ENCODE data around the gene ARL6IP4. TPM values are rescaled to one million over a fixed set of nuclear protein-coding genes. Genes with fewer than 3 reads are reported as not detected.

Gene ARL6IP4
- total and polyA plus RNA-seq, 2 donors (not counting 1 experiment from before 2014, with no cell fraction given), result 145 to 149 TPM

- no peaks in the 10 kb centered on the region for H4K20me1 ChIP-seq (ENCODE audit: control insufficient read depth, extremely low read depth, insufficient read depth, low read length)
- TF ChIP-seq CTCF (conservative IDR thresholded peaks at IDR 0.05 in 1 of 2, IDR thresholded peaks at IDR 0.05 in 1 of 2; ENCODE audit: low read depth in 1 of 2, low read length in 2 of 2) (no peak), EZH2 (IDR thresholded peaks at IDR 0.05; ENCODE audit: low read length, missing control alignments) (no peak)
- H2AFZ ChIP-seq (ENCODE audit: low read length), result no peak overlapping the region
- no peak overlapping the region for H3K4me3 ChIP-seq (replicated peaks in 1 of 4; ENCODE audit: control extremely low read depth in 1 of 4, insufficient read depth in 1 of 4, low read depth in 3 of 4, low read length in 4 of 4)
- no peak overlapping the region for H3K4me2 ChIP-seq (ENCODE audit: extremely low read depth, insufficient read depth, low read length)
- DNase-seq (ENCODE audit: low read depth in 2 of 2), result no peak
- H3K4me1 ChIP-seq (ENCODE audit: control insufficient read depth, extremely low read depth, insufficient read depth, low read length), result no peaks in the 10 kb centered on the region
- H3K36me3 ChIP-seq (ENCODE audit: control insufficient read depth, insufficient read depth, low read length), result peaks cover 8% of the 10 kb centered on the region
- H3K27ac ChIP-seq (ENCODE audit: insufficient read depth, low read length), result no peak overlapping the region
- no peak overlapping the region for H3K9ac ChIP-seq (ENCODE audit: insufficient read depth, low read length)
- no peaks in the 10 kb centered on the region for H3K79me2 ChIP-seq (ENCODE audit: control insufficient read depth, insufficient read depth, low read length)
- no peaks in the 10 kb centered on the region for H3K27me3 ChIP-seq (ENCODE audit: control insufficient read depth, insufficient read depth, low read length)
- H3K9me3 ChIP-seq (ENCODE audit: control insufficient read depth, insufficient read depth, low read depth, low read length), result no peaks in the 10 kb centered on the region
Measured at GRCh38 chr12:122992386-122992785, 11.9 kb downstream of the ARL6IP4 start.

- Histone ChIP-seq H3K27ac (ENCODE audit: insufficient read depth, low read length) (no peak overlapping the region), H3K27me3 (ENCODE audit: control insufficient read depth, insufficient read depth, low read length) (no peaks in the 10 kb centered on the region), H3K9ac (ENCODE audit: insufficient read depth, low read length) (no peak overlapping the region), H3K9me3 (ENCODE audit: control insufficient read depth, insufficient read depth, low read depth, low read length) (no peaks in the 10 kb centered on the region), H3K4me3 (replicated peaks in 1 of 4; ENCODE audit: control extremely low read depth in 1 of 4, insufficient read depth in 1 of 4, low read depth in 3 of 4, low read length in 4 of 4) (no peak overlapping the region), H3K4me2 (ENCODE audit: extremely low read depth, insufficient read depth, low read length) (no peak overlapping the region), H2AFZ (ENCODE audit: low read length) (no peak overlapping the region), H4K20me1 (ENCODE audit: control insufficient read depth, extremely low read depth, insufficient read depth, low read length) (no peaks in the 10 kb centered on the region), H3K4me1 (ENCODE audit: control insufficient read depth, extremely low read depth, insufficient read depth, low read length) (no peaks in the 10 kb centered on the region), H3K79me2 (ENCODE audit: control insufficient read depth, insufficient read depth, low read length) (no peaks in the 10 kb centered on the region), H3K36me3 (ENCODE audit: control insufficient read depth, insufficient read depth, low read length) (peaks cover 2% of the 10 kb centered on the region)
- TF ChIP-seq CTCF (conservative IDR thresholded peaks at IDR 0.05 in 1 of 2, IDR thresholded peaks at IDR 0.05 in 1 of 2; ENCODE audit: low read depth in 1 of 2, low read length in 2 of 2) (no peak), EZH2 (IDR thresholded peaks at IDR 0.05; ENCODE audit: low read length, missing control alignments) (no peak)
- DNase-seq (ENCODE audit: low read depth in 2 of 2), result no peak
Measured at GRCh38 chr12:122994140-122994675, 13.7 kb downstream of the ARL6IP4 start.

GRCh38 chr12:122994781-122995502 lies 14.5 kb downstream of the ARL6IP4 start:
- Histone ChIP-seq H3K9ac (ENCODE audit: insufficient read depth, low read length) (no peak overlapping the region), H3K79me2 (ENCODE audit: control insufficient read depth, insufficient read depth, low read length) (no peaks in the 10 kb centered on the region), H3K9me3 (ENCODE audit: control insufficient read depth, insufficient read depth, low read depth, low read length) (no peaks in the 10 kb centered on the region), H3K4me1 (ENCODE audit: control insufficient read depth, extremely low read depth, insufficient read depth, low read length) (no peaks in the 10 kb centered on the region), H3K27ac (ENCODE audit: insufficient read depth, low read length) (no peak overlapping the region), H3K4me3 (replicated peaks in 1 of 4; ENCODE audit: control extremely low read depth in 1 of 4, insufficient read depth in 1 of 4, low read depth in 3 of 4, low read length in 4 of 4) (no peak overlapping the region), H3K4me2 (ENCODE audit: extremely low read depth, insufficient read depth, low read length) (no peak overlapping the region), H4K20me1 (ENCODE audit: control insufficient read depth, extremely low read depth, insufficient read depth, low read length) (no peaks in the 10 kb centered on the region), H2AFZ (ENCODE audit: low read length) (no peak overlapping the region), H3K36me3 (ENCODE audit: control insufficient read depth, insufficient read depth, low read length) (no peaks in the 10 kb centered on the region), H3K27me3 (ENCODE audit: control insufficient read depth, insufficient read depth, low read length) (no peaks in the 10 kb centered on the region)
- DNase-seq (ENCODE audit: low read depth in 2 of 2), result no peak
- TF ChIP-seq EZH2 (IDR thresholded peaks at IDR 0.05; ENCODE audit: low read length, missing control alignments), result no peak
- TF ChIP-seq CTCF (conservative IDR thresholded peaks at IDR 0.05 in 1 of 2, IDR thresholded peaks at IDR 0.05 in 1 of 2; ENCODE audit: low read depth in 1 of 2, low read length in 2 of 2), result no peak

Data from fibroblast of lung (primary cell).